CD4-positive, alpha-beta T cell treated with Interleukin-15 for 1 hour (primary cell): ENCODE measurements around the gene MAGI2.

Experiments used
- DNase-seq: peaks from one replicate; pipeline ENCODE4 v3.0.0-alpha.2; 2020

Gene MAGI2

GRCh38 chr7:78090616-78091015, 1362.9 kb downstream of the MAGI2 start:
- DNase-seq, result no peak

GRCh38 chr7:78083476-78084120, 1369.9 kb downstream of the MAGI2 start:
- DNase-seq, result no peak

GRCh38 chr7:78082556-78082955, 1370.9 kb downstream of the MAGI2 start:
- DNase-seq, result no peak

GRCh38 chr7:78081888-78082287, 1371.6 kb downstream of the MAGI2 start:
- DNase-seq, result no peak

GRCh38 chr7:78081344-78081743, 1372.1 kb downstream of the MAGI2 start:
- no peak for DNase-seq

GRCh38 chr7:78080811-78081210, 1372.7 kb downstream of the MAGI2 start:
- DNase-seq, result no peak

GRCh38 chr7:78080241-78080640, 1373.2 kb downstream of the MAGI2 start:
- no peak for DNase-seq

- DNase-seq, result no peak
These were observed 1378.8 kb downstream of the MAGI2 start for GRCh38 chr7:78074713-78075112.

- no peak for DNase-seq
These were observed 1379.7 kb downstream of the MAGI2 start for GRCh38 chr7:78073609-78074382.

- no peak for DNase-seq
These were observed 1381.3 kb downstream of the MAGI2 start for GRCh38 chr7:78072201-78072590.

GRCh38 chr7:78071491-78072200, 1381.8 kb downstream of the MAGI2 start:
- DNase-seq, result no peak

- no peak for DNase-seq
These were observed 1386.9 kb downstream of the MAGI2 start for GRCh38 chr7:78066599-78066998.

- DNase-seq, result no peak
These were observed 1389.7 kb downstream of the MAGI2 start for GRCh38 chr7:78063758-78064157.

- DNase-seq, result no peak
These were observed 1391.3 kb downstream of the MAGI2 start for GRCh38 chr7:78062214-78062613.

GRCh38 chr7:78057571-78057970, 1395.9 kb downstream of the MAGI2 start:
- no peak for DNase-seq

- no peak for DNase-seq
These were observed 1397.9 kb downstream of the MAGI2 start for GRCh38 chr7:78055599-78055998.

GRCh38 chr7:78055001-78055573, 1398.4 kb downstream of the MAGI2 start:
- DNase-seq, result no peak

GRCh38 chr7:78052112-78052511, 1401.4 kb downstream of the MAGI2 start:
- DNase-seq, result no peak

GRCh38 chr7:78047800-78048199, 1405.7 kb downstream of the MAGI2 start:
- DNase-seq, result no peak

- no peak for DNase-seq
These were observed 1410.3 kb downstream of the MAGI2 start for GRCh38 chr7:78043159-78043558.

GRCh38 chr7:78041423-78041822, 1412.0 kb downstream of the MAGI2 start:
- no peak for DNase-seq

GRCh38 chr7:78039790-78040776, 1413.4 kb downstream of the MAGI2 start:
- peak; percentile 23 for DNase-seq
